GM19238 (cell line): Measurements from ENCODE around the gene PARG.
"Not testable (repeated sequence)": the region's sequence is repeated elsewhere in the genome, so short reads cannot be mapped to it uniquely, and the experiment has no call there.

Experiments used
- DNase-seq: peaks from one replicate; pipeline ENCODE4 v3.0.0; 2011; ENCODE audit warnings: low spot score; ENCODE audit not compliant: insufficient read length

Gene PARG

GRCh38 chr10:49903829-49904228 lies 38.0 kb downstream of the PARG start:
- DNase-seq: not testable (repeated sequence)

DNA sequence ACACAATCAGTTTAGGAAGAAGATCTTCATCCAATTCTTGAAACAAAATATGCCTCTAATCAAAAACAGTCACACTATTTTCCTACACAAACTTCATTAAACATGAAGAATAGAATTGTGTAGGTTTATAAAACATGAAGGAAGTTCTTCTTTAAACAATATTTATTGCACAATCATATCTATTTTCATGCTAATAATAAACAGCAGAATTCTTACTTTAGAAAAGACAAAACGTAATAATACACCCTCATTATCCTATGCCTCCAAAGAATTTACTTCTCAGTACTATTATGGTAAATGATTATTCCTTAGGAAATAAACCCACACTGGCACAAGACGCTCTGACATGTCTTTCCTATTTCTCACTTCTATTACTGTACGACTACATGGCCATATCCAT lies 41.4 kb downstream of the PARG start:
- DNase-seq: not testable (repeated sequence)

DNA sequence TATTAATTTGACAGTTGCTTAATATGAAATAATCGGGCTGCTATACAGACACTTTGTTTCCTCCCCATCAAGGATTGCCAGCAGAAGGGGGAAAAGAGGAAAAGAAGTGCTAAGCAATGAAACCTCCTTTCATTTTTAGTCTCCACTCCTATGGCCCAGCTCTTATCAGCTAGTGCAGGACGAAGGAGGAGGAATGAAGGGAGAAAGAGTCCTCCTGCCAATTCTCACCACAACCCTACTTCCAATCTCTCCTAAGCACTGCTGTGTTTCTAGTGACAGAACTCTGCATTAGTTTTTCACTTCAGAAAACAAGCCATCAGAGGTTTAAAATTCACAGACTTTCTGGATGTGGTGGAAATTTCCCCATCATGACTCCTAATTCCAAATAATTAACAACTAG lies 41.8 kb downstream of the PARG start:
- DNase-seq: not testable (repeated sequence)

- DNase-seq: not testable (repeated sequence)
Measured at GRCh38 chr10:49890025-49890424, 51.8 kb downstream of the PARG start.

DNA sequence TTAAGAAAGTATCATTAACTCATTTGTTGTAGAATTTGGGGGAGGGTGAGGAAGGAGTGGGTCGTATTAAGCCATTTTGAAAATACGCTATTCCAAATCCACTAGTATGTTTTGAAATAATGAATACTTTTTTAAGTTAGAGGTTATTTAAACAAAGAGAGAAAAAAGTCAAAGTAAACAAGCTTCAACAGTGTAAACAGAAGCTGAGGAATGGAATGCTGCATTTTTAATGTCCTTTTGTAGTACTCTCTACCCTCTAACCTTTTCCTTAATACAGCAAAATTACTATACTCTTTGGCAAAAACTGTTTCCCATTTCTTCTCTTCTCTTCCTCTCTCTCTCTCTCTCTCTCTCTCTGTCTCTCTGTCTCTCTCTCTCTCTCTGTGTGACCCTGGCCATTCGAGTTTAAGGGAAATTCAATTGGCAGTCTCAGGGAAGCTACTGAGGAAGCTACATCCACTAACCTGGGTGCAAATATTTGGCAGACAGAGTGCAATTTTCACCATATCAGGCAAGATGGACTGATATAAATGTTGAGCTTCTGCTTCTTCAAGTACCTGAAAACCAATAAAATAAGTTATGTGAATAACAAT lies 57.0 kb downstream of the PARG start:
- DNase-seq: not testable (repeated sequence)

GRCh38 chr10:49883852-49884251 lies 58.0 kb downstream of the PARG start:
- DNase-seq: not testable (repeated sequence)

DNA sequence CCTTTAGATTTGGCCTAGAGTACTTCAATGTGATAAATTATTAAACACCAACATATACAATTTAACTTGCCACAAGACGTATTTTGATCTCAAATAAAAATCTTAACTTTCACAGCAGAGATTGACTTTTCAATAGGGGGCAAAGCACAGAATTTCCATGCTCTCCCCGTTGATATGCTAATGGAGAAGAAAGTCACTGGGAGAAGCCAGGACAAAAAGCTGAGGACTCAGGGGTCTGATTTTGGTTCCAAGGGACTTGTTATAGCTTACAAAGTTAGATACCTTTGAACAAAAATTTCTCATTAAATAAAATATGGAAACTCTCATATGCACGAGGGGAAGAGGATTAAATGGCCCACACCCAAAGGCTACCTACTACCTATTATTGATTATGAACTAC lies 59.5 kb downstream of the PARG start:
- DNase-seq: not testable (repeated sequence)

GRCh38 chr10:49872740-49873139 lies 69.1 kb downstream of the PARG start:
- not testable (repeated sequence) for DNase-seq

DNA sequence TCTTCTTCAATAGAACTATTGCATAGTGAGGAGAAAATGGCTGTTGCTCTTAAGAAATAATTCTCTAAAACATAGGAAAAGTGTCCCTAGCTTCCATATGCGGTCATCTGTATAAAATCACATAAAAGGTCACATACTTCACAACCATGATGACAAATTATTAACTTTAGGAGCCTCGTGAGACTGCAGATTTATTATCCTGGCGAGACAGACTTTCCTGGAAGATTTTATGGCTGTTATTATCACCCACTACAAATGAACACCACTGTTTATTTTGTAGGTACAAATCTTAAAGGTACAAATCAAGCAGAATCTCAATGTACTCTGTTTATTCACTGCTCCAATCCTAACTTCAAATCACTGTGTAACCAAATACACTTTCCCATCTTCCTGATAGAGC lies 70.4 kb downstream of the PARG start:
- DNase-seq: not testable (repeated sequence)

- DNase-seq: not testable (repeated sequence)
Measured at GRCh38 chr10:49859933-49860332, 81.9 kb downstream of the PARG start.

DNA sequence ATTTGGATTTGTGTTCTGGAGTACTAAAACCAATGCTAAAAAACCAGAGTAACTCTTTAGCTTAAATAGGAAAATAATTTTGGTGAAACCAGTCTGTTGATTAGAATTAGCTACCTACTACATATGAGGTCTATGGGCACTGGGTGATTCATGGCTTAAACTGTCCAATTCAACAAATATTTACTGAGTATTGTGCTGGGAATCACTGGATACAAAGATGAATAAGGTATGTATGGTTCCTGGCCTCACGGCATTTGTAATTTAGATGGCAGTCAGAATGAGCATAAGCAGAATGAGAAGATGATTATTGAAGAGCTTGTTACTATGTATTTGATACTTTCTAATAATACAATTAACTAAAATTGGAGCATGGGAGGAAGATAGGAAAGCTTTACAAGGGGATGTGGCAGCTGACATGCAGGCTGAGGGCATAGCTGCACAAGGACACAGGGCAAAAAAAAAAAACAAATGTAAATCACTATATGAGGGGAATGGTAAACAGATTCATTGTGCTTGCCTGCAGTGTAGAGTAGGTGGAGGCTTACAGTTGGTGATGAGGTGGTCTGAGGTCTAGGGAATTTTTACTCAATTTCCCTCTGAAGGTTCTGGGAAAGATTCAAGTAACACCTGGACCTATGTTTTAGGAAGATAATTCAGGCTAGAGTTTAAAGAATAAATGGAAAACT lies 83.0 kb downstream of the PARG start:
- DNase-seq: not testable (repeated sequence)

GRCh38 chr10:49849520-49849919 lies 92.3 kb downstream of the PARG start:
- DNase-seq: not testable (repeated sequence)

- DNase-seq: no peak
Measured at GRCh38 chr10:49844775-49845595, 96.8 kb downstream of the PARG start.

DNA sequence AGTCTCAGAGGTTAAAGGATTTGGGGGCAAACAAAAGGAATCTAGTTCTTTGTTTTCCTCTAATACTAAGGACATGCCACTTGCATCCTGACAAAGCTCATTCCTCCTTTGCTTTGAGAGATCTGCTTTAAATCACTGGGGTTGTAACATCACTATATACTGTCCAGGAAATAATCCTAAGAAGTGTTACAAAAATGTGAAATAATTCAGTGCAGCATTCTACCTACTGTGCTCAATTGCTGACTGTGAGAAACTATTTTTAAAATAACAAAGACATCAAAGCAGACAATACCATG lies 99.5 kb downstream of the PARG start:
- not testable (repeated sequence) for DNase-seq

GRCh38 chr10:49841615-49842332 lies 100.1 kb downstream of the PARG start:
- no peak for DNase-seq

GRCh38 chr10:49837685-49838084 lies 104.1 kb downstream of the PARG start:
- no peak for DNase-seq

- no peak for DNase-seq
Measured at GRCh38 chr10:49837051-49837478, 104.8 kb downstream of the PARG start.

- DNase-seq: no peak
Measured at GRCh38 chr10:49834976-49835375, 106.9 kb downstream of the PARG start.

DNA sequence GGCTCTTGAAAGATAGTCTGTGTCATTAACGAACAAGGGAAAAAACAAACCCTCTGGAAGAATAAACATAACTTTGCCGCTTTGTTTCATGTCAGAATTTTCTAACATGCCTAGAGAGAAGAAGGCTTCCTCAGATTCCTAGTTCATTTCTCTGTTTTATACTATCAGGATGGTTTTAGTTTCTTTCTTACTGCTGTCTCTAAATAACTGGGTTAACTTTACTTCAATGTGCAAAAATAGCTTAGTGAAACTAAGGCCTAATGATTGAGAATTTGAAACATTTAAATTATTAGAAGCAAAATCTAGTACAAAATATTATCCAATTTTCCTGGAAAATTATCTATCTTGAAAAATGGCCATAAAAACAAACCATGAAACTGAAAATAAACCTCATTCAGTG lies 107.6 kb downstream of the PARG start:
- no peak for DNase-seq

DNA sequence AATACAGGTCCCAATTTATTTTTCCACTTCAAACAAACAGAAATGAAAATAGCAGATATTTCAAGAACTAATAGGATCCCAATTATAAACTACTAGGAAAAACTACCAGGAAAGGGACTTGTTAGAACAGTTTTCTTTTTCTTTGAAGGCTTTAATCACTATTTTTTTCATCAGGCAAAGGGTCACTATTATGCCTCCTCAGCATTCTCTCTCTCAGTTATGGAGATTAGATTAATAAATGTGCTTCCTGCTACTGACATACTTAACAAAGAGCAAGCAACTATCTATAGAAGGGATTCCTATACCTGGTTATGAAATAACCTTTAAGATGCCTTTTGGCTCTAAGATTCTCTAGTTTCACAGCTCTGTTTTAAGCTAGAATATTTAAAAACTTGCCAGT lies 108.7 kb downstream of the PARG start:
- DNase-seq: no peak

DNA sequence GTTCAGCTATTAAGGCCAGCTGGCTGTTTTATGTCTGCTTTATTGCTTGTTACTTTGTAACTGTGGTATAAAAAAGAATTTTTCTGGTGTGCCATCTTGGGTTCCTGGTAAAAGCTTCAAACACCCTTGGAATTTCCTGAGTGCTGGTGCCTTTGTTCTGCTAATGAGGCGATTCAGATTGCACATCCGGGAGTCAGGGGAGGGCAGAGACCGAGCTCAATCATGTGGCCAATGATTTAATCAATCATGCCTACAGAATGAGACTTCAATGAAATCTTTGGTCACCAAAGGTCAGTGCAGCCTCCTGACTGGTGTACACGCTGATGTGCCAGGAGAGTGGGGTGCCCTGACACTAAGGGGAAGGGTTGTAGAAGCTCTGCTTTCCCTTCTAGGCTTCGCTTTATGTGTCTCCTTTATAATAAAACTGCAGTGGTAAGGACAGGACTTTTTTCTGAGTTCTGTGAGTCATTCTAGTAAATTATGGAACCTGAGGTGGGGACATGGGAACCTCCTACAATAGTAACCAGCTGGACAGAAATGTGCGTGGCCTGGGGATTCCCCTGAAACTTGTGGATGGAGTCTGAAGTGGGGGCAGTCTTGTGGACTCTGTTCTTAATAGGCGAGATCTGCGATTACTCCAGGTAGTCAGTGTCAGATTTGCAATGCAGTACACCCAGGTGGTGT lies 110.3 kb downstream of the PARG start:
- DNase-seq: no peak
